K562 (cell line): ENCODE results near the gene STK26. TPM values are rescaled to one million over a fixed set of nuclear protein-coding genes. Genes with fewer than 3 reads are reported as not detected.

Experiments used
- polyA plus RNA-seq, 8 experiments: library from polyadenylated mRNA; depleted of rRNA in 4 of 8; stranded (reverse) in 5 of 8; unstranded in 3 of 8; fragments of >200 nt; fragmentation: Nextera tagmentation in 2 of 8; fragmentation: Illumina TruSeq in 1 of 8; extraction: Ambion mirVana in 2 of 8; extraction: Trizol in 1 of 8; gene quantifications; 2 replicates each; pipeline versions ENCODE4 v1.2.1 to v1.2.3, GENCODE V29; 2011 to 2014; ENCODE audit warnings: inconsistent platforms in 1 of 8, missing spikeins in 1 of 8
- total RNA-seq, 7 experiments: library from RNA; depleted of rRNA in 6 of 7; stranded (reverse); fragments of >200 nt in 6 of 7; fragmentation: Illumina TruSeq in 2 of 7; extraction: Trizol in 2 of 7; gene quantifications; 2 replicates each; pipeline versions ENCODE4 v1.2.1 to v1.2.3, GENCODE V29; 2011 to 2021; ENCODE audit warnings: low replicate concordance in 1 of 7

The STK26 gene
- total and polyA plus RNA-seq, 9 of the 15 experiments (the other 6 are each of a cell fraction or from before 2014, with no cell fraction given), result 28.1 to 72.9 (median 50.1) TPM

Other genes with a start within 250 kb of the STK26 start
- gene FRMD7, start 104.7 kb downstream of the STK26 start, total RNA-seq (2014; rRNA removed), result not detected in 2 replicates
- gene FRMD7, start 104.7 kb downstream of the STK26 start, total RNA-seq (2014; rRNA removed; fragmentation: Illumina TruSeq; extraction: Trizol), result not detected in 2 replicates
- gene FRMD7, start 104.7 kb downstream of the STK26 start, total RNA-seq (2015; rRNA removed; fragmentation: Illumina TruSeq; extraction: Trizol), result not detected in 2 replicates
- not detected in 2 replicates for gene FRMD7, start 104.7 kb downstream of the STK26 start, total RNA-seq (2021)
- not detected in 2 replicates for gene FRMD7, start 104.7 kb downstream of the STK26 start, polyA plus RNA-seq (2011; rRNA removed)
- not detected in 2 replicates for gene FRMD7, start 104.7 kb downstream of the STK26 start, polyA plus RNA-seq (2014; fragmentation: Illumina TruSeq; extraction: Trizol)
- under 1 TPM in 1 of 2 experiments, not detected in 1; 0.06 TPM for gene FRMD7, start 104.7 kb downstream of the STK26 start, polyA plus RNA-seq (2014; fragmentation: Nextera tagmentation; extraction: Ambion mirVana)
- gene FRMD7, start 104.7 kb downstream of the STK26 start, polyA plus RNA-seq (2014; rRNA removed), result 0.09 TPM in 1 of 2 replicates, not detected in the other
- gene RAP2C, start 196.1 kb downstream of the STK26 start, total RNA-seq (2014; rRNA removed), result 7.8 and 7.9 TPM in 2 replicates
- gene RAP2C, start 196.1 kb downstream of the STK26 start, total RNA-seq (2014; rRNA removed; fragmentation: Illumina TruSeq; extraction: Trizol), result 25.9 and 28.7 TPM in 2 replicates
- gene RAP2C, start 196.1 kb downstream of the STK26 start, total RNA-seq (2015; rRNA removed; fragmentation: Illumina TruSeq; extraction: Trizol), result 23.4 and 26.4 TPM in 2 replicates
- gene RAP2C, start 196.1 kb downstream of the STK26 start, total RNA-seq (2021), result 28.1 and 28.6 TPM in 2 replicates
- gene RAP2C, start 196.1 kb downstream of the STK26 start, polyA plus RNA-seq (2011; rRNA removed), result 20.2 and 24.1 TPM in 2 replicates
- gene RAP2C, start 196.1 kb downstream of the STK26 start, polyA plus RNA-seq (2014; fragmentation: Illumina TruSeq; extraction: Trizol), result 18.6 and 20.8 TPM in 2 replicates
- gene RAP2C, start 196.1 kb downstream of the STK26 start, polyA plus RNA-seq (2014; fragmentation: Nextera tagmentation; extraction: Ambion mirVana), result 10 to 100 TPM; 13.0 to 16.6 TPM
- 13.9 and 14.9 TPM in 2 replicates for gene RAP2C, start 196.1 kb downstream of the STK26 start, polyA plus RNA-seq (2014; rRNA removed)